Mesendoderm (in vitro differentiated cells): ENCODE data around the gene KRTAP10-6.
A peak's percentile ranks its signal among the peaks of the same experiment; 100 is the strongest.
"Not testable (repeated sequence)": the region's sequence is repeated elsewhere in the genome, so short reads cannot be mapped to it uniquely, and the experiment has no call there.

Experiments
- DNase-seq: peaks from one replicate; pipeline ENCODE4 v3.0.0; 2013
- H2AK5ac ChIP-seq: 2 replicates; pipeline ENCODE4 v1.6.1; 2013; ENCODE audit warnings: low read length, inconsistent platforms
- H2BK120ac ChIP-seq: 2 replicates; pipeline ENCODE4 v1.6.1; 2013; ENCODE audit warnings: low read depth, mild to moderate bottlenecking, low read length, moderate library complexity, mixed read lengths
- H2BK15ac ChIP-seq: replicated peaks from 2 replicates; pipeline ENCODE4 v1.6.1; 2013; ENCODE audit warnings: low read depth, mild to moderate bottlenecking, moderate library complexity
- H2BK5ac ChIP-seq: 2 replicates; pipeline ENCODE4 v1.6.1; 2013; ENCODE audit warnings: low read length, inconsistent platforms
- H3K18ac ChIP-seq: 2 replicates; pipeline ENCODE4 v1.6.1; 2013; ENCODE audit warnings: mild to moderate bottlenecking, low read length, mixed read lengths
- H3K23ac ChIP-seq: one replicate; pipeline ENCODE4 v1.6.1; 2013; ENCODE audit warnings: low read length
- H3K27ac ChIP-seq: 2 replicates; pipeline ENCODE4 v1.5.1; 2013; ENCODE audit warnings: low read depth, mild to moderate bottlenecking, inconsistent platforms, low read length, moderate library complexity
- H3K27me3 ChIP-seq: 2 replicates; pipeline ENCODE4 v1.6.1; 2013; ENCODE audit warnings: low read length, control low read depth, mild to moderate bottlenecking, inconsistent platforms; ENCODE audit not compliant: insufficient read depth, poor library complexity
- H3K36me3 ChIP-seq: 2 replicates; pipeline ENCODE4 v1.6.1; 2013; ENCODE audit warnings: low read length, inconsistent platforms; ENCODE audit not compliant: control insufficient read depth, insufficient read depth
- H3K4ac ChIP-seq: one replicate; pipeline ENCODE4 v1.6.1; 2013; ENCODE audit warnings: low read depth, mild to moderate bottlenecking, low read length, moderate library complexity
- H3K4me1 ChIP-seq: 2 replicates; pipeline ENCODE4 v1.6.1; 2013; ENCODE audit warnings: low read depth, low read length, inconsistent platforms; ENCODE audit not compliant: control insufficient read depth
- H3K4me2 ChIP-seq: 2 replicates; pipeline ENCODE4 v1.6.1; 2013; ENCODE audit warnings: low read length
- H3K4me3 ChIP-seq: 2 replicates; pipeline ENCODE4 v1.5.1; 2013; ENCODE audit warnings: mild to moderate bottlenecking, low read length
- H3K56ac ChIP-seq: one replicate; pipeline ENCODE4 v1.6.1; 2013; ENCODE audit warnings: low read length
- H3K79me1 ChIP-seq: 2 replicates; pipeline ENCODE4 v1.6.1; 2013; ENCODE audit warnings: low read length, inconsistent platforms
- H3K79me2 ChIP-seq: 2 replicates; pipeline ENCODE4 v1.6.1; 2013; ENCODE audit warnings: mild to moderate bottlenecking, low read length; ENCODE audit not compliant: control insufficient read depth, insufficient read depth
- H3K9ac ChIP-seq: 2 replicates; pipeline ENCODE4 v1.6.1; 2013; ENCODE audit warnings: low read length, inconsistent platforms
- H4K5ac ChIP-seq: one replicate; pipeline ENCODE4 v1.6.1; 2013; ENCODE audit warnings: low read length
- H4K8ac ChIP-seq: one replicate; pipeline ENCODE4 v1.6.1; 2013; ENCODE audit warnings: low read depth, mild to moderate bottlenecking, control low read depth, low read length, moderate library complexity
- WGBS: extraction: QIAGEN DNeasy Blood & Tissue Kit; methylation state at CpG from one replicate; pipeline ENCODE4 v1.1.7; 2013; ENCODE audit warnings: low lambda C conversion rate, missing lambda C conversion rate; ENCODE audit not compliant: insufficient coverage; ENCODE audit errors: extremely low coverage; 5-methylcytosine and 5-hydroxymethylcytosine counted together

The KRTAP10-6 gene

DNA sequence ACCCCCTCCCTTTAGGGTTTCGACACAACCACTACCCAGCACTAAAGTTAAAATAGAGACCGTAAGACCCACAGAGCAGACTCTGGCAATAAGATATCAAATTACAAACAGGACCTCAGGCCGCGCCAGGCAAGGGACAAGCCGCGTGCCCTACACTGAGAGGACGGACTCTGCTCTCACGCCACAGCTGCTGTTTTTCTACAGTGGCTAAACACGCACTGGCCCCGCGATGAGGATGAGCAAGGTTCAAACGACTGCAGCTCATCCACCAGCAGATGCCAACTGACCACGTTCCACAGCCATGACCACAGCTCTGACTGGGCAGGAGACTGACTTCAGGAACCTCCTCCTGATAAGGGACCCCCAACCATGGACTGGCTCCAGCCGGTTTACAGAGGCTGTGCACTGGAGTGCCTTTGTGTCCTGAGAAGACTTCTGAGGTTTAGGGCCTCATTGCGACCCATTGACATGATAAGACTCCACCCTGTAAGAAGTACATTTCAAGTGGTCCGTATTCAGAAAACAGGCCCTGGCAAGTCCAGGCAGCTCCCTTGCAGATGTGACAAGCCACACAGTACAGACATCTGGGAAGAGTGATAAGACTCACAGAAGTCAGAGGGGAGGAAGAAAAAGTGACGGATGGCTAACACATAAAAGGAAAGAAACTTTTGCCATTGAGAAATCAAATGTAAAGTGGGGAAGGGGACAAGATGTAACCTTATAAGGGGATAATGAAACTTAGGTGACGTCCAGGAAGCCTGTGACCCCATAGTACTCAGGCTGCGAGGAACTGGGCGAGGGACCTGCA is 1.5 kb upstream of the KRTAP10-6 start:
- Histone ChIP-seq H2BK15ac (no peak overlapping the region), H3K4me2 (no peak overlapping the region), H3K4me1 (peaks cover 4% of the 10 kb centered on the region), H2AK5ac (no peak overlapping the region), H3K79me1 (no peaks in the 10 kb centered on the region), H2BK120ac (no peak overlapping the region), H3K56ac (peak overlapping the region; percentile 49), H3K4ac (no peak overlapping the region), H3K23ac (no peak overlapping the region), H3K9ac (no peak overlapping the region), H3K4me3 (no peak overlapping the region), H2BK5ac (no peak overlapping the region), H4K8ac (no peak overlapping the region), H3K36me3 (no peaks in the 10 kb centered on the region), H3K27ac (no peak overlapping the region), H3K27me3 (no peaks in the 10 kb centered on the region), H3K18ac (peak overlapping the region; percentile 31), H3K79me2 (no peaks in the 10 kb centered on the region), H4K5ac (no peak overlapping the region)
- peak; percentile 22 for DNase-seq
- WGBS = no CpG with 5 or more reads among the region's 20 CpGs

DNA sequence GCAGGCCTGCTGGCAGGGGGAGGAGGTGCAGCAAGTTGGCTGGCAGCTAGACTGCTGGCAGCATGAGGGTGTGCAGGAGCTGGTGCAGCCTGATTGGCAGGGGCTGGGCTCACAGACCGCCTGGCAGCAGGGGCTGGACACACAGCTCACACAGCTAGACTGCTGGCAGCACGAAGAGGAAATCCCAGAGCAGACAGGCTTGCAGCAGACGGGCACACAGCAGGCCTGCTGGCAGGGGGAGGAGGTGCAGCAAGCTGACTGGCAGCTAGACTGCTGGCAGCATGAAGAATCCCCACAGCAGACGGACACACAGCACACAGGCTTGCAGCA is 539 bp downstream of the KRTAP10-6 start:
- not testable (repeated sequence) for H3K79me1 ChIP-seq, H3K23ac ChIP-seq, H3K79me2 ChIP-seq, H2BK120ac ChIP-seq, H3K27ac ChIP-seq, H2AK5ac ChIP-seq, H3K56ac ChIP-seq, H3K4ac ChIP-seq, H3K4me2 ChIP-seq, H3K18ac ChIP-seq, H2BK5ac ChIP-seq, H3K4me1 ChIP-seq, H4K5ac ChIP-seq, H3K27me3 ChIP-seq, H3K4me3 ChIP-seq, H3K36me3 ChIP-seq, H4K8ac ChIP-seq, DNase-seq, H2BK15ac ChIP-seq, H3K9ac ChIP-seq
- no CpG with 5 or more reads among the region's 4 CpGs for WGBS

DNA sequence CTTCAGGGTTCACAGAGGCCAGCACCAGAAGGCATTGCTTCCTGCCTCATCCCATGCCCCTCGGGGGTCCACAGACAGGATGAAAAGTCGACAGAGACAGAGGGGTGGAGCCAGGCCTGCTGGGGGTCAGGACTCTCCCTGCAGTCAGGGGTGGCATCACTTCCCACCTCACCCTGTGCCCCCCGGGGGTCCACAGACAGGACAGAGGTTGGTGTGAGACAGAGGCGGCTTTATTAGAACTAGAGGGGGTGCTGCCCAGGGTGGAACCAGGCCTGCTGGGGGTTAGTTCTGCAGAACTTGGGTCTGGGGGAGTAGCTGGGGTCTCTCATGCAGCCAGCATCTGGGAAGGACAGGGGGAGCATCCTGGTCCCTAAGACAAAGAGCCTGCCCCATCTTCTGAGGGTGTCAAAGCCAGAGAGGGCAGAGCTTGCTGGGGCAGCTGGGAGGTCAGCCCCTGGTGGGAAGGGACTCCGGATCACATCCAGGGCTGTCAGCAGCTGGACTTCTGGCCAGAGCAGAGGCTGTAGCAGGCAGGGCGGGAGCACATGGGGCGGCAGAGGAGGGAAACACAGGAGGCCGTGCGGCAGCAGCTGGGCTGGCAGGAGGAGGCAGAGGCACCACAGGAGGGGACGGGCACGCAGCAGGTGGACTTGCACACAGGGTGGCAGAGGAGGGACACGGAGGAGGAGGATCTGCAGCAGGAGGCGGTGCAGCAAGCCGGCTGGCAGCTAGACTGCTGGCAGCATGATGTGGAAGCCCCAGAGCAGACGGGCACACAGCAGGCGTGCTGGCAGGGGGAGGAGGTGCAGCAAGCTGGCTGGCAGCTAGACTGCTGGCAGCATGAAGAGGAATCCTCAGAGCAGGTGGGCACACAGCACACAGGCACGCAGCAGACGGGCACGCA is 1.2 kb downstream of the KRTAP10-6 start:
- not testable (repeated sequence) for H3K27me3 ChIP-seq, H3K9ac ChIP-seq, H3K79me1 ChIP-seq, H3K23ac ChIP-seq, H3K4me1 ChIP-seq, H2AK5ac ChIP-seq, H3K27ac ChIP-seq, H3K18ac ChIP-seq, H3K56ac ChIP-seq, H2BK15ac ChIP-seq, H3K36me3 ChIP-seq, H3K4me3 ChIP-seq, H4K5ac ChIP-seq, H3K4ac ChIP-seq, DNase-seq, H3K4me2 ChIP-seq, H2BK120ac ChIP-seq, H3K79me2 ChIP-seq, H2BK5ac ChIP-seq, H4K8ac ChIP-seq
- no CpG with 5 or more reads among the region's 19 CpGs for WGBS

DNA sequence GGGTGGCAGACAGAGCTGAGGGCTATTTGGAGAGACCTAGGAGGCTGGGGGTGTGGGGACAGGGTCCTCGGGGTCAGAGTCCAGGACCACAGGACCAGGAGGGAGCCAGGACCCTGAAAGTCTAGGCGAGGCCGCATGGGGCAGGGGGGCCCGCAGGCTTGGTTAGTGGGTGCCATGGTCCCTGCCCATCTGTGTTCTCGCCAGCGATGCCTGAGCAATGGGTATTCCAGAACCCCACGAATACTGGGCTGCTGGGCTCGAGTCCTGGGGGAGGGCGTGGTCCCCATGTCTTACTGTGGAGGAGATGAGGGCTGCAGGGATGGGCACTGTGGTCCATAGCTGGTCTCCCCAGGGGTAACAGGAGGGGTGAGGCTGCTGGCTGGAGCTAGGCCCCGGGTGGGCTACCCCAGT is 2.0 kb downstream of the KRTAP10-6 start:
- H3K9ac ChIP-seq = no peak overlapping the region
- H3K4ac ChIP-seq = no peak overlapping the region
- no peak overlapping the region for H2BK5ac ChIP-seq
- no peak overlapping the region for H4K8ac ChIP-seq
- no peak overlapping the region for H3K56ac ChIP-seq
- H3K23ac ChIP-seq = no peak overlapping the region
- no peak overlapping the region for H3K27ac ChIP-seq
- H3K36me3 ChIP-seq = no peaks in the 10 kb centered on the region
- H2AK5ac ChIP-seq = no peak overlapping the region
- H3K4me3 ChIP-seq = no peak overlapping the region
- no CpG with 5 or more reads among the region's 10 CpGs for WGBS
- H3K79me2 ChIP-seq = no peaks in the 10 kb centered on the region
- H3K27me3 ChIP-seq = no peaks in the 10 kb centered on the region
- H3K4me1 ChIP-seq = peaks cover 4% of the 10 kb centered on the region
- no peak overlapping the region for H4K5ac ChIP-seq
- H3K18ac ChIP-seq = no peak overlapping the region
- no peak overlapping the region for H2BK15ac ChIP-seq
- H3K4me2 ChIP-seq = no peak overlapping the region
- DNase-seq = no peak
- H2BK120ac ChIP-seq = no peak overlapping the region
- H3K79me1 ChIP-seq = no peaks in the 10 kb centered on the region

DNA sequence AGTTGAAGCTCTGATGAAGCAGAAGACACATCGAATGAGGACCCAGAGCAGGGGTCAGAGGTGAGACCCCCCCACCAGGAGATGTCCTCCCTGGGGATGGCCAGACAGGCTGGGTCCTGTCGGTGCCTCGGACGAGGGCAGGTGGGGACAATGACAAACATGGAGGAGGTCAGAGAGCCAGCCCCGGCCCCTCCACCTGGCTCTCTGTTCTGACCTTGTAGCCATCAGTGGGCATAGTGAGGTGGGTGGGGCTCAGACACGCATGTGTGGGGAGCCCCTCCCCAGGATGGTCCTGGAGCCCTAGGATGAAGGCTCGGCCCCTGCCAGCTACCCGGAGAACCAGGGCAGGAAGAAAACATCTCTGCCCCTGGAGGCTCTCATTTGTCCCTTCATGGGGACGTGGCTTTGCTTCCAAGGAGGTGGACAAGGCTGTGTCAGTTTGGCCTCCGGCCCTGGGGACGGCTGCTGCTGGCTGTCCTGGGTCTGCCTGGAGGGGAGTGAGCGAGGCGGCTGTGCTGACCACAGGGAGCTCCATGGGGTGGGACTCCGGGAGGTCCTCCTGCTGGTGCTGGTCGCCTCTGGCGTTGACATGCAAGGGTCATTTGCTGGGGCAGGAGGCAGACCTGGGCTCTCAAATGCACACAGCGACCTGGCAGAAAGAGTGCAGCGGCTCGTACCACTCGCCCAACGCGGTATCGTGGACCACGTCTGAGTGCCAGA is 2.6 kb downstream of the KRTAP10-6 start:
- H3K27me3 ChIP-seq = no peaks in the 10 kb centered on the region
- no peak overlapping the region for H3K4ac ChIP-seq
- H3K9ac ChIP-seq = no peak overlapping the region
- H2AK5ac ChIP-seq = no peak overlapping the region
- H3K56ac ChIP-seq = peak overlapping the region; percentile 15
- H3K79me1 ChIP-seq = no peaks in the 10 kb centered on the region
- H3K27ac ChIP-seq = no peak overlapping the region
- no peak overlapping the region for H2BK120ac ChIP-seq
- no peaks in the 10 kb centered on the region for H3K36me3 ChIP-seq
- WGBS = no CpG with 5 or more reads among the region's 24 CpGs
- H2BK15ac ChIP-seq = no peak overlapping the region
- no peaks in the 10 kb centered on the region for H3K79me2 ChIP-seq
- no peak overlapping the region for H3K23ac ChIP-seq
- no peak overlapping the region for H2BK5ac ChIP-seq
- H3K4me3 ChIP-seq = no peak overlapping the region
- H3K4me2 ChIP-seq = no peak overlapping the region
- H4K5ac ChIP-seq = no peak overlapping the region
- H3K4me1 ChIP-seq = peaks cover 4% of the 10 kb centered on the region
- no peak for DNase-seq
- no peak overlapping the region for H4K8ac ChIP-seq
- no peak overlapping the region for H3K18ac ChIP-seq
